Measurements from ENCODE around the gene UBC.
"Not testable (repeated sequence)": the region's sequence is repeated elsewhere in the genome, so short reads cannot be mapped to it uniquely, and the experiment has no call there.

UBC gene

GRCh38 chr12:124893792-124894516 lies 20.5 kb downstream of the UBC start:
- TF ChIP-seq, protein P1, sequence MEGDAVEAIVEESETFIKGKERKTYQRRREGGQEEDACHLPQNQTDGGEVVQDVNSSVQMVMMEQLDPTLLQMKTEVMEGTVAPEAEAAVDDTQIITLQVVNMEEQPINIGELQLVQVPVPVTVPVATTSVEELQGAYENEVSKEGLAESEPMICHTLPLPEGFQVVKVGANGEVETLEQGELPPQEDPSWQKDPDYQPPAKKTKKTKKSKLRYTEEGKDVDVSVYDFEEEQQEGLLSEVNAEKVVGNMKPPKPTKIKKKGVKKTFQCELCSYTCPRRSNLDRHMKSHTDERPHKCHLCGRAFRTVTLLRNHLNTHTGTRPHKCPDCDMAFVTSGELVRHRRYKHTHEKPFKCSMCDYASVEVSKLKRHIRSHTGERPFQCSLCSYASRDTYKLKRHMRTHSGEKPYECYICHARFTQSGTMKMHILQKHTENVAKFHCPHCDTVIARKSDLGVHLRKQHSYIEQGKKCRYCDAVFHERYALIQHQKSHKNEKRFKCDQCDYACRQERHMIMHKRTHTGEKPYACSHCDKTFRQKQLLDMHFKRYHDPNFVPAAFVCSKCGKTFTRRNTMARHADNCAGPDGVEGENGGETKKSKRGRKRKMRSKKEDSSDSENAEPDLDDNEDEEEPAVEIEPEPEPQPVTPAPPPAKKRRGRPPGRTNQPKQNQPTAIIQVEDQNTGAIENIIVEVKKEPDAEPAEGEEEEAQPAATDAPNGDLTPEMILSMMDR (IDR thresholded peaks at IDR 0.05; ENCODE audit: low read depth, low read length, missing control alignments): no peak
- DNase-seq (ENCODE audit: extremely low read depth, low read depth): no peak
- H3K4me3 ChIP-seq (replicated peaks; ENCODE audit: low read depth, low read length): no peak overlapping the region

GRCh38 chr12:124888260-124888659 lies 26.2 kb downstream of the UBC start:
- TF ChIP-seq, protein P1 (IDR thresholded peaks at IDR 0.05; ENCODE audit: low read depth, low read length, missing control alignments): no peak
- no peak overlapping the region for H3K4me3 ChIP-seq (replicated peaks; ENCODE audit: low read depth, low read length)
- DNase-seq (ENCODE audit: extremely low read depth, low read depth): no peak

DNA sequence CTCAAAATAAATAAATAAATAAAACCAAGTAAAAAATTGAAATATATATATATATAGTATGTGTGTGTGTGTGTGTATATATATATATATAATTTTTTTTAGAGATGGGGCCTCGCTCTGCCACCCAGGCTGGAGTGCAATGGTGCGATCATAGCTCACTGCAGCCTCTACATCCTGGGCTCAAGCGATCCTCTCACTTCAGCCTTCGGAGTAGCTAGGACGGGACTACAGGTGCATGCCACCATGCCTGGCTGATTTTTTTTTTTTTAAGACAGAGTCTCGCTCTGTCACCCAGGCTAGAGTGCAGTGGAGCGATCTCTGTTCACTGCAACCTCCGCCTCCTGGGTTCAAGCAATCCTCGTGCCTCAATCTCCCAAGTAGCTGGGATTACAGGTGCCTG lies 26.7 kb downstream of the UBC start:
- not testable (repeated sequence) for H3K4me3 ChIP-seq (replicated peaks; ENCODE audit: low read depth, low read length); DNase-seq (ENCODE audit: extremely low read depth, low read depth)

- TF ChIP-seq, protein P1 (IDR thresholded peaks at IDR 0.05; ENCODE audit: low read depth, low read length, missing control alignments): no peak
- H3K4me3 ChIP-seq (replicated peaks; ENCODE audit: low read depth, low read length): no peak overlapping the region
- no peak for DNase-seq (ENCODE audit: extremely low read depth, low read depth)
Measured at GRCh38 chr12:124884587-124885438, 29.6 kb downstream of the UBC start.

GRCh38 chr12:124883263-124884130 lies 31.0 kb downstream of the UBC start:
- TF ChIP-seq, protein P1 (IDR thresholded peaks at IDR 0.05; ENCODE audit: low read depth, low read length, missing control alignments): no peak
- no peak for DNase-seq (ENCODE audit: extremely low read depth, low read depth)
- no peak overlapping the region for H3K4me3 ChIP-seq (replicated peaks; ENCODE audit: low read depth, low read length)

GRCh38 chr12:124881123-124881522 lies 33.3 kb downstream of the UBC start:
- no peak overlapping the region for H3K4me3 ChIP-seq (replicated peaks; ENCODE audit: low read depth, low read length)
- DNase-seq (ENCODE audit: extremely low read depth, low read depth): no peak
- TF ChIP-seq, protein P1 (IDR thresholded peaks at IDR 0.05; ENCODE audit: low read depth, low read length, missing control alignments): no peak

GRCh38 chr12:124880335-124880734 lies 34.1 kb downstream of the UBC start:
- not testable (repeated sequence) for H3K4me3 ChIP-seq (replicated peaks; ENCODE audit: low read depth, low read length); DNase-seq (ENCODE audit: extremely low read depth, low read depth)

Measured in HFF-Myc (cell line).